Caco-2 (cell line): Measurements from ENCODE around the gene NCOA6. TPM values are rescaled to one million over a fixed set of nuclear protein-coding genes. Genes with fewer than 3 reads are reported as not detected.
"Not testable (repeated sequence)": the region's sequence is repeated elsewhere in the genome, so short reads cannot be mapped to it uniquely, and the experiment has no call there.

Experiments used
- BruUV-seq: library from RNA; stranded (reverse); fragments of 400-500 nt; replicated peaks from 2 replicates; lab custom pipeline; 2021; lab: Mats Ljungman, UMichigan
- CTCF ChIA-PET: fragments of 300-600 bp; sonication (Branson Sonifier 250); formaldehyde crosslinking; loops from one replicate; lab custom pipeline; 2022; ENCODE audit warnings: antibody characterized with exemption; lab: Charles Lee
- POLR2A ChIA-PET: fragments of 300-600 bp; sonication (Branson Sonifier 250); formaldehyde crosslinking; loops from one replicate; lab custom pipeline; 2022; ENCODE audit warnings: antibody characterized with exemption; lab: Charles Lee
- DNase-seq, 2 experiments: peaks; one replicate each; pipeline versions ENCODE4 v3.0.0 to v3.0.0-alpha.2; 2020 to 2022
- H3K27me3 ChIP-seq: replicated peaks from 2 replicates; pipeline ENCODE4 v1.6.0; 2011; ENCODE audit warnings: low read length; ENCODE audit not compliant: control insufficient read depth, insufficient read depth
- H3K36me3 ChIP-seq: 2 replicates; pipeline ENCODE4 v1.5.1; 2011; ENCODE audit warnings: low read length; ENCODE audit not compliant: control insufficient read depth, insufficient read depth
- H3K4me1 ChIP-seq: fragments of 250-450 bp; sonication (Bioruptor Pico); 2 replicates; pipeline ENCODE4 v1.5.1; 2020; ENCODE audit warnings: mild to moderate bottlenecking
- H3K4me3 ChIP-seq: 2 replicates; pipeline ENCODE4 v1.5.1; 2011; ENCODE audit warnings: low read depth, mild to moderate bottlenecking, control low read depth, low read length
- H3K9me3 ChIP-seq: fragments of 250-450 bp; sonication (Bioruptor Pico); 2 replicates; pipeline ENCODE4 v1.5.1; 2020; ENCODE audit warnings: mild to moderate bottlenecking, moderate library complexity
- H3K27ac Mint-ChIP-seq: one replicate; pipeline ENCODE4 v1.8.0; 2022; ENCODE audit warnings: mixed read lengths; ENCODE audit not compliant: unreplicated experiment
- H3K27me3 Mint-ChIP-seq: one replicate; pipeline ENCODE4 v1.8.0; 2022; ENCODE audit warnings: mixed read lengths; ENCODE audit not compliant: insufficient read depth, unreplicated experiment
- H3K36me3 Mint-ChIP-seq: one replicate; pipeline ENCODE4 v1.8.0; 2022; ENCODE audit warnings: mild to moderate bottlenecking, mixed read lengths; ENCODE audit not compliant: insufficient read depth, unreplicated experiment
- H3K4me1 Mint-ChIP-seq: one replicate; pipeline ENCODE4 v1.8.0; 2022; ENCODE audit warnings: low read depth, mixed read lengths; ENCODE audit not compliant: unreplicated experiment
- H3K4me3 Mint-ChIP-seq: one replicate; pipeline ENCODE4 v1.8.0; 2022; ENCODE audit warnings: mild to moderate bottlenecking, moderate library complexity, mixed read lengths; ENCODE audit not compliant: unreplicated experiment
- H3K9me3 Mint-ChIP-seq: one replicate; pipeline ENCODE4 v1.8.0; 2022; ENCODE audit warnings: mixed read lengths; ENCODE audit not compliant: unreplicated experiment
- CTCF ChIP-seq, 2 experiments: fragments of 200-600 bp in 1 of 2; IDR thresholded peaks; 1 replicate in 1 of 2; 2 replicates in 1 of 2; pipeline versions ENCODE4 v1.5.1 to v1.8.0; 2011 to 2022; ENCODE audit warnings: antibody characterized with exemption in 1 of 2, control low read depth in 1 of 2, inconsistent platforms in 1 of 2, low read depth in 1 of 2, low read length in 1 of 2, mild to moderate bottlenecking in 1 of 2, moderate library complexity in 1 of 2; ENCODE audit not compliant: insufficient read depth in 1 of 2, severe bottlenecking in 1 of 2, unreplicated experiment in 1 of 2
- intact Hi-C: fragments of 100-400 bp; cut with micrococcal nuclease; formaldehyde crosslinking; loops from one replicate; pipeline ENCODE4 v1.10.0; 2022; ENCODE audit not compliant: unreplicated experiment
- total RNA-seq: library from RNA; stranded (reverse); gene quantifications from 2 replicates; pipeline ENCODE4 v1.2.3, GENCODE V29; 2022

Gene NCOA6
- total RNA-seq, 1 experiment from 2014 or later = 65.1 TPM

- Mint-ChIP-seq H3K27ac (no peak overlapping the region), H3K4me3 (no peak overlapping the region), H3K4me1 (peaks cover 11% of the 10 kb centered on the region), H3K27me3 (no peaks in the 10 kb centered on the region), H3K9me3 (no peaks in the 10 kb centered on the region), H3K36me3 (peaks cover 23% of the 10 kb centered on the region)
- Histone ChIP-seq H3K27me3 (no peaks in the 10 kb centered on the region), H3K9me3 (no peaks in the 10 kb centered on the region), H3K4me1 (no peaks in the 10 kb centered on the region; the same call in 1 of the 2 replicates), H3K36me3 (no peaks in the 10 kb centered on the region), H3K4me3 (no peak overlapping the region)
- no peak for TF ChIP-seq CTCF (IDR thresholded peaks at IDR 0.05; ENCODE audit: insufficient read depth in 1 of 2, low read depth in 1 of 2, low read length in 1 of 2, severe bottlenecking in 1 of 2, unreplicated experiment in 1 of 2)
- intact Hi-C loops = no loop called here
- ChIA-PET POLR2A (no interaction called here), CTCF (interaction anchor here (0.5 to 2.1 kb wide), 2 partner anchors 47 to 53 kb away, joined by 3 to 9 read pairs; no protein-coding TSS in a partner anchor)
- DNase-seq = no peak
- BruUV-seq = no TSS peak
Measured at GRCh38 chr20:34817072-34817471, 8.4 kb downstream of the NCOA6 start.

DNA sequence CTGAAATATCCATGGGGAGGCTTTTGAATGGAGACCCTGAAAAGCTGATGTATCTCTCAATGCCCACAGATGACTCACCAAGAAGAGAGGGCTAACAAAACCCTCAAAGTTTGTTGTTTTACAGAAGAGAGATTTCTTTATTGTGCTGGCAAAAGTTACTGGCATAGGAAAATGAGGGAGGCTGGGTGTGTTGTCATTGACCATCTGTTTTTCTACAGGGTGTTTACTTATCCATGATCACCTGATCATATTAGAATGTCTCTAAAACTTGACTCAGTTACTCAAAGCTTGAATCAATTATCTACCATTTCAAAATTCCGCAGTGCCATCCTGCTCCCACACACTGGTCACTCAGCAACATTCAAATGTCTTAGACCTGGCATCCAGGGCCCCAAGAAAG is 9.8 kb downstream of the NCOA6 start:
- POLR2A ChIA-PET = no interaction called here

GRCh38 chr20:34808583-34808982 is 16.9 kb downstream of the NCOA6 start:
- H3K4me1 Mint-ChIP-seq = peaks cover 12% of the 10 kb centered on the region
- POLR2A ChIA-PET = no interaction called here
- CTCF ChIA-PET = interaction anchor here (0.8 kb wide), 1 partner anchor 39 kb away, joined by 3 read pairs; no protein-coding TSS in a partner anchor
- peaks cover 51% of the 10 kb centered on the region for H3K36me3 Mint-ChIP-seq
- no peak for TF ChIP-seq CTCF (IDR thresholded peaks at IDR 0.05; ENCODE audit: insufficient read depth in 1 of 2, low read depth in 1 of 2, low read length in 1 of 2, severe bottlenecking in 1 of 2, unreplicated experiment in 1 of 2)
- no peaks in the 10 kb centered on the region for H3K27me3 ChIP-seq
- DNase-seq = no peak
- no peak overlapping the region for H3K4me3 Mint-ChIP-seq
- intact Hi-C loops = no loop called here
- no peak overlapping the region for H3K27ac Mint-ChIP-seq
- no peaks in the 10 kb centered on the region for H3K9me3 Mint-ChIP-seq
- H3K36me3 ChIP-seq = no peaks in the 10 kb centered on the region
- no peaks in the 10 kb centered on the region for H3K9me3 ChIP-seq
- no peaks in the 10 kb centered on the region for H3K27me3 Mint-ChIP-seq
- H3K4me1 ChIP-seq = peaks cover 7% of the 10 kb centered on the region; the same call in 1 of the 2 replicates
- H3K4me3 ChIP-seq = no peak overlapping the region
- BruUV-seq = no TSS peak

More for the DNA sequence above, 9.8 kb downstream of the NCOA6 start:
- no peaks in the 10 kb centered on the region for H3K4me1 ChIP-seq
- DNase-seq = no peak
- H3K9me3 ChIP-seq = no peaks in the 10 kb centered on the region
- intact Hi-C loops = no loop called here
- H3K27me3 ChIP-seq = no peaks in the 10 kb centered on the region
- peaks cover 14% of the 10 kb centered on the region for H3K36me3 Mint-ChIP-seq
- no peak for TF ChIP-seq CTCF (IDR thresholded peaks at IDR 0.05; ENCODE audit: insufficient read depth in 1 of 2, low read depth in 1 of 2, low read length in 1 of 2, severe bottlenecking in 1 of 2, unreplicated experiment in 1 of 2)
- H3K4me1 Mint-ChIP-seq = peaks cover 6% of the 10 kb centered on the region
- BruUV-seq = no TSS peak
- no peaks in the 10 kb centered on the region for H3K36me3 ChIP-seq
- no peak overlapping the region for H3K4me3 Mint-ChIP-seq
- CTCF ChIA-PET = no interaction called here
- no peaks in the 10 kb centered on the region for H3K9me3 Mint-ChIP-seq
- no peak overlapping the region for H3K4me3 ChIP-seq
- H3K27ac Mint-ChIP-seq = no peak overlapping the region
- no peaks in the 10 kb centered on the region for H3K27me3 Mint-ChIP-seq

DNA sequence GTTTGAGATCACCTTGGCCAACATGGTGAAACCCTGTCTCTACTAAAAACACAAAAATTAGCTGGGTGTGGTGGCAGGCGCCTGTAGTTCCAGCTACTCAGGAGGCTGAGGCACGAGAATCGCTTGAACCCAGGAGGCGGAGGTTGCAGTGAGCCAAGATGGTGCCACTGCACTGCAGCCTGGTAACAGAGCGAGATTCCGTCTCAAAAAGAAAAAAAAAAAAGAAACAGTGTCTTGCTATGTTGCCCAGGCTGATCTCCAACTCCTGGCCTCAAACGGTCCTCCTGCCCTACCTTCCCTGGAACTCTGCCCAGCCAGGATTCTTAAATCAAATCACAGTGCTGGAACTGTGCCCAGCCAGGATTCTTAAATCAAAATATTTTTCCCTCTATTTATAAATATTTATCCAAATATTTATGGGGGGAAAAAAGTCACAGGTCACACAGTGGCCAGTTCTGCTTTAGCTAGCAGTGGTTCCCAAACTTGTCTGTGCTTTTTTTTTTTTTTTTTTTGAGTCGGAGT is 17.4 kb downstream of the NCOA6 start:
- Mint-ChIP-seq H3K4me1 (peaks cover 12% of the 10 kb centered on the region), H3K36me3 (peaks cover 54% of the 10 kb centered on the region)
- H3K9me3 Mint-ChIP-seq, H3K27me3 ChIP-seq, DNase-seq, H3K27ac Mint-ChIP-seq, intact Hi-C loops, H3K9me3 ChIP-seq, H3K4me3 Mint-ChIP-seq, BruUV-seq, H3K36me3 ChIP-seq, H3K4me1 ChIP-seq, H3K4me3 ChIP-seq, H3K27me3 Mint-ChIP-seq, POLR2A ChIA-PET: not testable (repeated sequence)
- CTCF ChIA-PET = interaction anchor here (0.8 kb wide), 1 partner anchor 38 kb away, joined by 3 read pairs; no protein-coding TSS in a partner anchor
